ENCODE results near the gene NR2C2AP.
"Not testable (repeated sequence)": the region's sequence is repeated elsewhere in the genome, so short reads cannot be mapped to it uniquely, and the experiment has no call there.

Gene NR2C2AP, protein sequence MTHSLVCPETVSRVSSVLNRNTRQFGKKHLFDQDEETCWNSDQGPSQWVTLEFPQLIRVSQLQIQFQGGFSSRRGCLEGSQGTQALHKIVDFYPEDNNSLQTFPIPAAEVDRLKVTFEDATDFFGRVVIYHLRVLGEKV

DNA sequence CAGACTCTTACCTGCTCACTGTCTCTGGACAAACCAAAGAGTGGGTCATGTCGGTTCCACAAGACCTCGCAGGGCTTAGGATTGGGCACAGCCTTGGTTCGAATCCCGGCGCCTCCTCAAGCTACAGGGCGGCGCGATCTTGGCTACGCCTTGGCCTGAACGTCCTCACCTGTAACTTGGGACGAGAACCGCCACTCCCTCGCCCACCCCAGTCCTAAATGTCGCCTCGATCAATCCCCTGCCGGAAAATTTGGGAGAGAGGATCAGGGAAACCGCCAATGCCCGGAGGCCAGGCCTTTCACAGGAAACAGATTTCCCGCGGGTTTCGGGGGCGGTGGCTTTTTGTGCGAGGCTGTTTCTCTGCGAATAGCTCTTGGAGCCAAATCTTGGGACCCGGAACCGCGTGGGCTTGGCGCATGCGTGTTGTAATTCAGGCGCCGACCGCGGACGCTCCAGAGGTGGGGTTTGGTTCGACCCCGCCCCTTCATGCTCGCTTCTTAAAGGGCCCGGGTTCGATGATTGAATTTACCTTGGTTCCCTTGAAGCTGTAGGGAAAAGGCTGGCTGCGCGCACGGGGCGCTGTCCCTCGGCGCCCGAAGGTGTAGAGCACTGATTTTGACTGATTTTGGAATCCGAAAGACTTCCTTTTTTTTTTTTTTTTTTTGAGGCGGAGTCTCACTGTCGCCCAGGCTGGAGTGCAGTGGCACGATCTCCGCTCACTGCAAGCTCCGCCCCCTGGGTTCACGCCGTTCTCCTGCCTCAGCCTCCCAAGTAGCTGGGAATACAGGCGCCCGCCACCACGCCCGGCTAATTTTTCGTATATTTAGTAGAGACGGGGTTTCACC lies at the start of gene NR2C2AP:
Gene NR2C2AP (minus strand): TSS at position 403 of the 845 bp plus-strand sequence. CDS start 354 bp downstream, at position 49.
- DNase-seq (ENCODE audit: low spot score): peak; percentile 93

DNA sequence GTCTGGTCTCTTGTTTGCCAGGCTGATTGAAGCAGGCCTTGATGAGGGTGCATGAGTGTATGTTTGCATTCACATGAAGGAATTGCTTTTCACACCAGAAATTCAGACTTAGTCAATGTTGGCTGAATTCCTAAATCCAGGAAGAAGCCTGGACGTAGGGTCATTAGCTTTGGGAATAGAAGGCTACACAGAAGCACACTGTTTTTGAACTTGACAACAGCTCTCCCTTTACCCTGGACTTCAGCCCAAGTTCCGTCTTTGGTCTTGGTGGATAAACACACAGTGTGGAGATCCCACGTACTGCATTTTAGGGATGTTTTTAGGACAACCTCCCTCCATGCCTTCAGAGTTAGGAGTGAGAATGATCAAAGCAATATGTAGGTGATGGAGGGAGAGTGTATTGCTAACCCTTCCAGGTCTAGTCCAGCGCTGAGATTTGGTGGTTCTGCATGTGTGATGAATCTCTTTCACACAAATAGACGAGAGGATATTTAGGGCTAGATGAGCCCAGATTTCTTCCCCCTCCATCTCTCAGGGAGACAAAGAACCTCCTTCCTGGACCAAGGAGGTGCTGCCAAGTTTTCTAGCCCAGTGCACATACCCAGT lies 47.1 kb upstream of the NR2C2AP start:
- DNase-seq (ENCODE audit: low spot score): no peak

DNA sequence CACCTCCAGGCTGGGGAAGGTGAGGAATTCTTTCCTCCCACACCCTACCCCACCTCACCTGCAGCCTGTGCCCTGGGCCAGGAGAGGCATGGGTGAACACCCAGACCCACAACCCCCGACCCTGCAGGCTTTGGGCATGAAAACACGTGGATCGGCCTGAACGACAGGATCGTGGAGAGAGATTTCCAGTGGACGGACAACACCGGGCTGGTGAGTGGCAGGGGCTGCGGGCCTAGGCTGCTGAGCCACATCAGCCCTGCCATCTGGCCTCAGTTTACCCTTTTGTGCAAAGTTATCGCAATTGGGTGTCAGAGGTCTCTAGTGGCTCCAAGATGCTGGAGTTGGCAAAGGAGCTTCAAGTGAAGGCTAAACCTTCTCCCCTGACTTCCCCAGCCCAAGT lies 37.3 kb upstream of the NR2C2AP start:
- no peak for DNase-seq (ENCODE audit: low spot score)

DNA sequence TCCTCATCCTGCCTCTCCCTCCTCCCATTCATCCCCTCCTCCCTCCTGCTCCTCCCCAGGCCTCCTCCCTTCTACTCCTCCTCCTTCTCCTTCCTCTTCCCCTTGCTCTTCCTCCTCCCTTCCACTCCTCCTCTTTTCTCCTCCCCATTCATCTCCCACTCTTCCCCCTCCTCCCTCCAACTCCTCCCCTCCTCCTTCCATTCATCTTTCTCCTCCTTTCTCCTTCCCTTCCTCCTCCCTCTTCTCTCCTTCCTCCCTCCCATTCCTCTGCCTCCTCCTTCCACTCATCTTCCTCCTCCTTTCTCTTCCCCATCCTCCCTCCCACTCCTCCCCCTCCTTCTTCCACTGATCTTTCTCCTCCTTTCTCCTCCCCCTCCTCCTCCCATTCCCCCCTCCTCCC lies 36.5 kb upstream of the NR2C2AP start:
- DNase-seq (ENCODE audit: low spot score): no peak

DNA sequence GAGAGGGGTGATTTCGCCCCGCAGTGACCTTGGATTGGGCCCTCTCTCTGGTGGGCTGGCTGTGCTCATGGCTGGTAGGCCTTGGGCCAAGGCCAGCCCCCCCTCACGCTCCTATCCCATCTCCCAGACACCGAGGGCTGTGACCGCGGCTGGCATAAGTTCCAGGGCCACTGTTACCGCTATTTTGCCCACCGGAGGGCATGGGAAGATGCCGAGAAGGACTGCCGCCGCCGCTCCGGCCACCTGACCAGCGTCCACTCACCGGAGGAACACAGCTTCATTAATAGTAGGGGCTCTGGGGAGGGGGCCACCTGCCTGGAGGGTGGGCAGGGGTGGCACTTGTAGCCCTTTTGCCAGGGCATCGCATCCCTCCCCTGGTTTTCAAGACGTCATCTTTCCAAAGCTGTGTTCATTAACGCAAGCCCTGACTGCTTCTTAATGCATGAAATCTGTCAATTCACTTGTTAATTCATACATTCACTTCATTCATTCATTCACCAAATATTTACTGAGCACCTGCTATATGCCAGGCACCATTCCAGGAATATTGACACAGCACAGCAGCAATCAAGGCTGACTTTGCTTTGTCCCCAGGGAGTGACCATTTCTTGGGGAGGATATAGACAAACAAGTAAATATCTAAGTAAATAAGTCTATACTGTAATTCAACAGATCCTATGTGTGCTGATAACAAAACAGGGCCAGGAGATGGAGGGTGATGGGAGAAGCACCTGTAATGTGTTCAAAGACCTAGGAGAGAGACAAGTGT lies 35.1 kb upstream of the NR2C2AP start:
- no peak for DNase-seq (ENCODE audit: low spot score)

DNA sequence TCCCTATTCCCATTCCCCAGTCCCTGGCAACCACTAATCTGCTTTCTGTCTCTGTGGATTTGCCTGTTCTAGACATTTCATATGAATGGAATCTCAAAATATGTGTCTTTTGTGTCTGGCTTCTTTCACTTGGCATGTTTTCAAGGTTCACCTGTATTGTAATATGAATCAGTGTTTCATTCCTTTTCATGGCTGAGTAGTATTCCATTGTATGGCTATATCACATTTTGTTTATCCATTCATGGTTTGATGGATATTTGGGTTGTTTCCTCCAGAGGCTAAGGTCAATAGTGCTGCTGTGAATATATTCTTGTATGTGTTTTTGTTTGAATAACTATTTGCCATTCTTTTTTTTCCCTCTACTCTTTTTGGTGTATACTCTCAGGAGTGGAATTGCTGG lies 33.0 kb upstream of the NR2C2AP start:
- no peak for DNase-seq (ENCODE audit: low spot score)

DNA sequence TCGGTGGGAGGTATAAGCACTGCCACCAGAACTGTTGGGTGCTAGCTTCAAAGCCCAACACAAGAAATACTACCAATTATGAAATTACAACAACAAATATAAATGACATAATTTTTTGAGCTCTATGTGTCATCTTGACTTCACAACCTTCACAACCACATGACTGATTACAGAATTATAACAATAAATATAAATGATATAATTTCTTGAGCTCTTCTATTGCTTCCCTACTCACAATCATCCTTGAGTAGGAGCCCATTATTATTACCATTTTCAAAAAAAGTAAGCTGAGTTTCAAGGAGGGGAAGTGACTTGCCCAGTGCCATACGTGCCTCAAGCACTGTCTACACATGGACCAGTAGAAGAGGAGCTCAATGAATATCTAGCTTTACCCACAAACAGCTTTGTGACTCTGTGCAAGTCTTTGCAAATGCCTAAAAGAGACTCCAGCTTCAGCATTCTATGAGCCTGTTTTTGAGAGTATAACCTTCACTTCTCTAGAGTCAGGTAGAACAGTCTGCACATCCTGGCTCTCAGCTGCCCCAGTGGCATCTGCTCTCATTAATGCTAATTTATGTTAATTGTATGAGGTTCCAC lies 31.1 kb upstream of the NR2C2AP start:
- no peak for DNase-seq (ENCODE audit: low spot score)

DNA sequence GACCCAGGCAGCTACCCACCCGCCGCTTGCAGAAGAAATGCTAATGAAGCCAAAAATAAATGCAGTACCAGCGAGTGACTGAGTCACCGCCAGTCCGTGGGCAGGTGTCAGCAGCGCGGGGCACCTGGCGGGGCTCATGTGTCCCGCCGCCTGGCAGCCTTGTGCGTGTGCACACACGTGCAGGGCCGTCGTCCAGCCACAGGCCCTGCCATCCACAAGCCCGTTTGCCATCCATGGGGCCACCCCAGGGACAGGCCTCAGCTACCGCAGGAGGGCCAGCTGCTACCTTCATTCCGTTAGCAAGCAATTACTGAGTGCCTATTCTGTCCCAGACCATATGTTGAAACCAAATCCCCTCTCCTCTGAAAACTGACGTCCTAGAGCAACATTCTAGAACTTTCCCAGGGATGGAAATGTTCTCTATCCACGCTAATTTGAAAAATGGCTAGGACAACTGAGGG lies 29.1 kb upstream of the NR2C2AP start:
- DNase-seq (ENCODE audit: low spot score): no peak

DNA sequence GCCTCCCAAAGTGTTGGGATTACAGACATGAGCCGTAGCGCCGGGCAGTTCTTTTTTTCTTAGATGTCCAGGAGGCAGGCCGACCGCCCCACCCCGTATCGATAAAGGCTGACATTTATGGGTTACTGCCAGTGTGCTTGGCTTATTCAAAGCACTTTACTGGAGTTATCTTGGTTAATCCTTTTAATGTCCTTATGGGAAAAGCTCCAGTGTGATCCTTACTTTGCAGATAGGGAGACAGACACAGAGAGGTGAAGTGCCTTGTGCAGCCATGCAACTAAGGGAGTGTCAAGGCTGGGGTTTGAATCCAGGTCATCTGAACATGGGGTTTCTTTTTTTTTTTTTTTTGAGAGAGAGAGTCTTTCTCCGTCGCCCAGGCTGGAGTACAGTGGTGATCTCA lies 27.8 kb upstream of the NR2C2AP start:
- DNase-seq (ENCODE audit: low spot score): no peak

DNA sequence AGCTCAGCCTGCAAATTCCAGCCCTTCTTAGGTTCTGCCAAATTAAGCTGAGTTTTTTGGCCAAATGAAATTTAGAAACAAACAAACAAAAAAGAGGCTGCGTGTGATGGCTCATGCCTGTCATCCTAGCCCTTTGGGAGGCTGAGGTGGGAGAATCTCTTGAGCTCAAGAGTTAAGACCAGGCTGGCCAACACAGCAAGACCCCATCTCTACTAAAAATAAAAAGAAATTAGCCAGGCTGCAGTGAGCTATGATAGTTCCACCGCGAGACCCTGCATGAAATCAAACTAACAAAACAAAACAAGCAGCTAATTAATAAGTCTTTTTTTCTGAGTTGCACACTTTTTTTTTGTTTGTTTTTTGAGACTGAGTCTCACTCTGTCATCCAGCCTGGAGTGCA lies 26.5 kb upstream of the NR2C2AP start:
- no peak for DNase-seq (ENCODE audit: low spot score)

DNA sequence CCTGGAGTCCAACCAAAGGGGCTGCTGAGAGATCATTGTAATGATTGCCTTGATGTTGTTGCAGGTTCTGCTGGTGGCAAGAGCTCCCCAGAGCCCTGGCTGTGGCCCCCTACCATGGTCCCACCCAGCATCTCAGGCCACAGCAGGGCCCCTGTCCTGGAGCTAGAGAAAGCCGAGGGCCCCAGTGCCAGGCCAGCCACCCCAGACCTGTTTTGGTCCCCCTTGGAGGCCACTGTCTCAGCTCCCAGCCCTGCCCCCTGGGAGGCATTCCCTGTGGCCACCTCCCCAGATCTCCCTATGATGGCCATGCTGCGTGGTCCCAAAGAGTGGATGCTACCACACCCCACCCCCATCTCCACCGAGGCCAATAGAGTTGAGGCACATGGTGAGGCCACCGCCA lies 24.0 kb upstream of the NR2C2AP start:
- no peak for DNase-seq (ENCODE audit: low spot score)

DNA sequence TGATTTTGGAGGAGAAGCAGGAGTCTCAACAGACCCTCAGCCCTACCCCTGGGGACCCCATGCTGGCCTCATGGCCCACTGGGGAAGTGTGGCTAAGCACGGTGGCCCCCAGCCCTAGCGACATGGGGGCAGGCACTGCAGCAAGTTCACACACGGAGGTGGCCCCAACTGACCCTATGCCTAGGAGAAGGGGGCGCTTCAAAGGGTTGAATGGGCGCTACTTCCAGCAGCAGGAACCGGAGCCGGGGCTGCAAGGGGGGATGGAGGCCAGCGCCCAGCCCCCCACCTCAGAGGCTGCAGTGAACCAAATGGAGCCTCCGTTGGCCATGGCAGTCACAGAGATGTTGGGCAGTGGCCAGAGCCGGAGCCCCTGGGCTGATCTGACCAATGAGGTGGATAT lies 23.4 kb upstream of the NR2C2AP start:
- no peak for DNase-seq (ENCODE audit: low spot score)

DNA sequence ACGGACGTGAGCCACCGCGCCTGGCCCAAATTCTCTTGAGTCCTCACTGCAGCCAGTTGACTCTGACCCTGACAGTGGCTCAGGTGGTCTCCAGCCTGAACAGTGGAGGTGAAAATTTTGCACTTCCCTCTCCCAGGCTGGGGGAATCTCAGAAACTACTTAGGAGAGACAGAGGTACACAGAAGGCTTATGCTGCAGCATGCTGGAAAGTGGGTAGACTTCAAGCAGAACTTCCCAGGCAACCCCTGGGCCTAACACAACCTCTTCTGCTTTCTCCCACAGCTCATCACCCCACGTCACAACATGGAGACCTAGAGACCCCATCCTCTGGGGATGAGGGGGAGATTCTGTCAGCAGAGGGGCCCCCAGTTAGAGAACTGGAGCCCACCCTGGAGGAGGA lies 23.0 kb upstream of the NR2C2AP start:
- DNase-seq (ENCODE audit: low spot score): no peak

DNA sequence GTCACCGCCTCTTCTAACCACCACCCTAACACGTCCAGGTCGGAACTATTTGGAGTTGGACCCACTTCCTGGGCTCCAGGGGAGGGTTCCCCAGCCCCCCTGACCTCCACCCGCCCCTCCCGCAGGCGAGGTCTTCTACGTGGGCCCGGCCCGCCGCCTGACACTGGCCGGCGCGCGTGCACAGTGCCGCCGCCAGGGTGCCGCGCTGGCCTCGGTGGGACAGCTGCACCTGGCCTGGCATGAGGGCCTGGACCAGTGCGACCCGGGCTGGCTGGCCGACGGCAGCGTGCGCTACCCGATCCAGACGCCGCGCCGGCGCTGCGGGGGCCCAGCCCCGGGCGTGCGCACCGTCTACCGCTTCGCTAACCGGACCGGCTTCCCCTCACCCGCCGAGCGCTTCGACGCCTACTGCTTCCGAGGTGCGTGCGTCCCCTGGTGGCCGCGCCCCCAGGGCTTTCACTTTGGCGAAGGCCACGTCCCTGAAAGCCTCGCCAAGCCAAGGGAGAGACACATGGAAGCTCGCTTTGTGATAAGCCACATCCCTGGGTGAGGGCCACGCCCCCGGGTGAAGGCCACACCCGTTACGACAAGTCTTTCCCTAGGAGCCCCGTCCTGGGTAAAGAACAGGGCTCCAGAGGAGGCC lies 21.8 kb upstream of the NR2C2AP start:
- peak; percentile 92 for DNase-seq (ENCODE audit: low spot score)

DNA sequence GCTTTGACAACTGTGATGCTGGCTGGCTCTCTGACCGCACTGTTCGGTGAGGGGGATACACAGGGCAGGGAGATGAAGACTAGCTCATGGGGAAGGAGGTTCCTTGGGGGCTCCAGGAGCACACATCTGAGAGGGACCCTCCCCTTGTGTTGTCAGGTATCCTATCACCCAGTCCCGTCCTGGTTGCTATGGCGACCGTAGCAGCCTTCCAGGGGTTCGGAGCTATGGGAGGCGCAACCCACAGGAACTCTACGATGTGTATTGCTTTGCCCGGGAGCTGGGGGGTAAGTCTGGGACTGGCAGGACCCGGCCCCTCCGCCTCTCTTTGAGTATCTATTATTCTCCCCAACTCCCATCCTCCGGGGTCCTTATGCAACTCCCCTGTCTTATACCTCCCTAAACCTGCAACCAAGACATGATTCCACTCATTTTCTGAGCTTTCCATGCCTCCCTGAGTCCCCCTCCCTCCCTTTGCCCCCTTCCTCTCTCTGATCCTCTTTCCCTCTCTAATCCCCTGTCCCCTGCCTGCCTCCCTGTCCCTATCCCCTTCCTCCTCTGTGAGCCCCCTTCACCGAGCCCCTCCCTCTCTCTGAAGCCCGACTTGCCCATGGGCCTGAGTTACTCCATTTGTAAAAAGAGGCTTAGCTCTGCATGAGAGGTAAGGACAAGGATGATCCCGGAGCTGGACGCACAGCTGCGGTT lies 21.1 kb upstream of the NR2C2AP start:
- no peak for DNase-seq (ENCODE audit: low spot score)

DNA sequence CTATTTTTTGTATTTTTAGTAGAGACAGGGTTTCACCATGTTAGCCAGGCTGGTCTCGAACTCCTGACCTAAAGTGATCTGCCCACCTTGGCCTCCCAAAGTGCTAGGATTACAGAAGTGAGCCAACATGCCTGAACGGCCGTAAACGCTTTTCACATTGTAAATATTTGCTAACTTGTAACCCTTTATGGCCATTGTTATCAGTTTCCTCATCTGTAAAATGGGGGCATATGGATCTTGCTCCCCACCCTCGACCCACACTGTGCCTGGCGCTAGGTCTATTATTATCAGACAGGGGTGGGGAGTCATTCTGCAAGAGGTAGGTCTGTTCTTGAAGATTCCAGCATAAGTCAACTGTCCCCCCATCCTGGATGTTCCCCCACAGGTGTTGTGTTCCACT lies 20.4 kb upstream of the NR2C2AP start:
- DNase-seq (ENCODE audit: low spot score): no peak

DNA sequence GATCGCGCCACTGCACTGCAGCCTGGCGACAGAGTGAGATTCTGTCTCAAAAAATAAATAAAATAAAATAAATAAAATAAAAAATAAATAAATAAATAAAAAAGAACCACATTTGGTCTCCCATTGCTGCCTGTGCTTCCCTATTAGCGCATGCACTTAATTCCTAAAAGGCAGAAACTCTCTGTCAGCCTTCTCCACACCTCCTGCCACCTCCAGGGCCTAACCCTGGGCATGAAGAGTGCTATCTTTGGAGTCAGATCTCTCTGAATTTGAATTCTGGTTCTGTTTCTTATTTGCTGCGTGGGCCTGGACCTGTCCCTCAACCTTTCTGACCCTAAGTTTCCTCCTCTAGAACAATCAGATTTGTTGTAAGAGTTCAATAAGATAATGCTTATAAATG lies 19.8 kb upstream of the NR2C2AP start:
- no peak for DNase-seq (ENCODE audit: low spot score)

DNA sequence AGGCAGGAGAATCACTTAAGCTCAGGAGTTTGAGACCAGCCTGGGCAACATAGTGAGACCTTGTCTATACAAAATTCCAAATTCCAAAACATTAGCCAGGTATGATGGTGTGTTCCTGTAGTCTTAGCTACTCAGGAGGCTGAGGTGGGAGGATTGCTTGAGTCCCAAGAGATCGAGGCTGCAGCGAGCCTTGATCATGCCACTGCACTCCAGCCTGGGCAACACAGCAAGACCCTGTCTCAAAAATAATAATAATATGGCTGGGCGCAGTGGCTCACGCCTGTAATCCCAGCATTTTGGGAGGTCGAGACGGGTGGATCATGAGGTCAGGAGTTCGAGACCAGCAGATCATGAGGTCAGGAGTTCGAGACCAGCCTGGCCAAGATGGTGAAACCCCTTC lies 17.8 kb upstream of the NR2C2AP start:
- not testable (repeated sequence) for DNase-seq (ENCODE audit: low spot score)

DNA sequence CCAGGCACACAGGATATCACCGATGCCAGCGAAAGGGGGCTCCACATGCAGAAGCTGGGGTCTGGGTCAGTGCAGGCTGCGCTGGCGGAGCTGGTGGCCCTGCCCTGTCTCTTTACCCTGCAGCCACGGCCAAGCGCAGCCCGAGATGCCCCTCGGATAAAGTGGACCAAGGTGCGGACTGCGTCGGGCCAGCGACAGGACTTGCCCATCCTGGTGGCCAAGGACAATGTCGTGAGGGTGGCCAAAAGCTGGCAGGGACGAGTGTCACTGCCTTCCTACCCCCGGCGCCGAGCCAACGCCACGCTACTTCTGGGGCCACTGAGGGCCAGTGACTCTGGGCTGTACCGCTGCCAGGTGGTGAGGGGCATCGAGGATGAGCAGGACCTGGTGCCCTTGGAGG lies 15.7 kb upstream of the NR2C2AP start:
- no peak for DNase-seq (ENCODE audit: low spot score)

DNA sequence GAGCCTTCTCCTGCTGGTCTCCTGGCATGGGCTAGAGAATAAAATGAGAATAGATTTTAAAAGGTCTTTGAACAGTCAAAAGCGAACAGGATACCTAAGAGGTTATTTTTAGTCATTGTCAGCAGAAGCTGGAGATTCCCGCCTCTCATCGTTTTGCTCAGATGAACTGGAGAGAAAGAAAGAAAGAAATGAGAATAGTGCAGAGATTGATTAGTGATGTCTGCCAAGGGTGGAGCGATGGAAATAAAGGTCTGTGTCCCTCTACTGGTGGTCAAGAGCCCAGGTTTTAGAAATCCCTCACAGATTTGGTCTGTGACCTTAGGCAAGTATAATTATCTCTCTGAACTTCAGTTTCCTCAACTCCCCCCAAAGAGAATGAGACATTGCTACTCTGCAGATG lies 13.9 kb upstream of the NR2C2AP start:
- peak; percentile 58 for DNase-seq (ENCODE audit: low spot score)

DNA sequence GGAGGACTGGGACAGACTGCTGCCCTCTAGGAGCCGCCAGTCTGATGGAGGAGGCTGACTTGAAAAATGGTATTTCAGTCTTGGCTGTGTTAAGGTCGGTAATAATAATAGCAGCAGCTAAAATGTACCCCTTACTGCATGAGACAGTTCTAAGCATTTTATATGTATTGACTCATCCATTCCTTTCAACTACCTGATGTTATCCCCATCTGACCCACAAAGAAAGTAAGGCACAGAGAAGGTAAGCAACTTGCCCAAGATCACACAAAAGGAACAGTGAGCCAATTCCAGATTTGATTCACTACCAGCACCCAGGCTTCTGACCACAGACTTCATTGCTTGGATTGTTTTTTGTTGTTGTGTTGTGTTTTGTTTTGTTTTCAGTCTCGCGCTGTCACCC lies 12.6 kb upstream of the NR2C2AP start:
- DNase-seq (ENCODE audit: low spot score): no peak
